ENCODE results near the gene RIN1. TPM values are rescaled to one million over a fixed set of nuclear protein-coding genes. Genes with fewer than 3 reads are reported as not detected.

Gene RIN1
- total and polyA plus RNA-seq, 2 experiments from 2014 or later: 2.5 to 8.2 TPM

DNA sequence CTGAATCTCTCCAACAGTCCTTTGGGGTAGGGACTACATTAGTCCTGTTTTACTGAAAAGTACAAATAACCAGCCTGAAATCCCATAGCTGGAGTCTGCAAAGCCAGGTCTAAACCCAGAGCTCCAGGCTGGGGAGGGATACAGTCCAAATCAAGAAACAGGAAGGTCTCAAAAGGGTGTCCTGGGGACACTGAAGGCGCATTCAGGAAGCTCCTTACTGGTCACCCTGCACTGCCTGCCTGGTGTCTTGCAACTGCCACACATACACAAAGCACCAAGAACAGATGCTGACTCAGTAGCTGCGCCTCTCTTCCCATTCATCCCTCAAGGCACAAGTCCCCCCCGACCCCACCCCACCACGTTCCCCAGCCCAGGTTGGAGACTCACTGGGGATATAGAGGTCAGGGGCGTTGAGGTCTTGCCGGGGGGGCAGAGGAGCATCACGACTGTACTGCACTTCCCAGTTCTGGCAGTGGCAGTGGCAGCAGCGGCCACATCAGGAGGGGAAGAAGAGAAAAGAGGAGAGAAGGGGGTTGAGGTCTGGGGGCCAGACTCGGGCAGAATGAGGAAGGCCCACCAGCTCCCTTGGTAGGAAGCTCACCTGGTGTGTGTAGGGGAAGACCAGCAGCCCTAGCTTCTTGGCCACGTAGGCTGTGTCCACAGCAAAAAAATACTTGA is 48.9 kb downstream of the RIN1 start:
- Histone ChIP-seq H3K4me3 (no peak overlapping the region), H3K4me1 (ENCODE audit: insufficient read depth) (peaks cover 28% of the 10 kb centered on the region), H3K36me3 (ENCODE audit: insufficient read depth) (no peaks in the 10 kb centered on the region; the same call in 1 of the 2 replicates), H3K79me2 (replicated peaks; ENCODE audit: insufficient read depth) (peaks cover 9% of the 10 kb centered on the region), H2AFZ (no peak overlapping the region), H3K27me3 (ENCODE audit: insufficient read depth) (peaks cover 22% of the 10 kb centered on the region), H3K4me2 (peak overlapping the region; percentile 95; the same call in 1 of the 2 replicates), H3K27ac (ENCODE audit: low read depth) (no peak overlapping the region), H4K20me1 (replicated peaks; ENCODE audit: insufficient read depth) (no peaks in the 10 kb centered on the region; the same call in none of the 2 replicates), H3K9me2 (ENCODE audit: insufficient read depth) (no peaks in the 10 kb centered on the region), H3F3A (replicated peaks; ENCODE audit: low read depth) (peaks cover 25% of the 10 kb centered on the region; the same call in 1 of the 2 replicates)
- TF ChIP-seq, protein P1, sequence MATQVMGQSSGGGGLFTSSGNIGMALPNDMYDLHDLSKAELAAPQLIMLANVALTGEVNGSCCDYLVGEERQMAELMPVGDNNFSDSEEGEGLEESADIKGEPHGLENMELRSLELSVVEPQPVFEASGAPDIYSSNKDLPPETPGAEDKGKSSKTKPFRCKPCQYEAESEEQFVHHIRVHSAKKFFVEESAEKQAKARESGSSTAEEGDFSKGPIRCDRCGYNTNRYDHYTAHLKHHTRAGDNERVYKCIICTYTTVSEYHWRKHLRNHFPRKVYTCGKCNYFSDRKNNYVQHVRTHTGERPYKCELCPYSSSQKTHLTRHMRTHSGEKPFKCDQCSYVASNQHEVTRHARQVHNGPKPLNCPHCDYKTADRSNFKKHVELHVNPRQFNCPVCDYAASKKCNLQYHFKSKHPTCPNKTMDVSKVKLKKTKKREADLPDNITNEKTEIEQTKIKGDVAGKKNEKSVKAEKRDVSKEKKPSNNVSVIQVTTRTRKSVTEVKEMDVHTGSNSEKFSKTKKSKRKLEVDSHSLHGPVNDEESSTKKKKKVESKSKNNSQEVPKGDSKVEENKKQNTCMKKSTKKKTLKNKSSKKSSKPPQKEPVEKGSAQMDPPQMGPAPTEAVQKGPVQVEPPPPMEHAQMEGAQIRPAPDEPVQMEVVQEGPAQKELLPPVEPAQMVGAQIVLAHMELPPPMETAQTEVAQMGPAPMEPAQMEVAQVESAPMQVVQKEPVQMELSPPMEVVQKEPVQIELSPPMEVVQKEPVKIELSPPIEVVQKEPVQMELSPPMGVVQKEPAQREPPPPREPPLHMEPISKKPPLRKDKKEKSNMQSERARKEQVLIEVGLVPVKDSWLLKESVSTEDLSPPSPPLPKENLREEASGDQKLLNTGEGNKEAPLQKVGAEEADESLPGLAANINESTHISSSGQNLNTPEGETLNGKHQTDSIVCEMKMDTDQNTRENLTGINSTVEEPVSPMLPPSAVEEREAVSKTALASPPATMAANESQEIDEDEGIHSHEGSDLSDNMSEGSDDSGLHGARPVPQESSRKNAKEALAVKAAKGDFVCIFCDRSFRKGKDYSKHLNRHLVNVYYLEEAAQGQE (IDR thresholded peaks at IDR 0.05; ENCODE audit: unreplicated experiment): no peak
- TF ChIP-seq POLR2AphosphoS5 (IDR thresholded peaks at IDR 0.05; ENCODE audit: low read depth) (no peak), ZNF331 (CRISPR knock-in tag; IDR thresholded peaks at IDR 0.05; ENCODE audit: low read depth) (no peak)
- TF ChIP-seq, protein P2, sequence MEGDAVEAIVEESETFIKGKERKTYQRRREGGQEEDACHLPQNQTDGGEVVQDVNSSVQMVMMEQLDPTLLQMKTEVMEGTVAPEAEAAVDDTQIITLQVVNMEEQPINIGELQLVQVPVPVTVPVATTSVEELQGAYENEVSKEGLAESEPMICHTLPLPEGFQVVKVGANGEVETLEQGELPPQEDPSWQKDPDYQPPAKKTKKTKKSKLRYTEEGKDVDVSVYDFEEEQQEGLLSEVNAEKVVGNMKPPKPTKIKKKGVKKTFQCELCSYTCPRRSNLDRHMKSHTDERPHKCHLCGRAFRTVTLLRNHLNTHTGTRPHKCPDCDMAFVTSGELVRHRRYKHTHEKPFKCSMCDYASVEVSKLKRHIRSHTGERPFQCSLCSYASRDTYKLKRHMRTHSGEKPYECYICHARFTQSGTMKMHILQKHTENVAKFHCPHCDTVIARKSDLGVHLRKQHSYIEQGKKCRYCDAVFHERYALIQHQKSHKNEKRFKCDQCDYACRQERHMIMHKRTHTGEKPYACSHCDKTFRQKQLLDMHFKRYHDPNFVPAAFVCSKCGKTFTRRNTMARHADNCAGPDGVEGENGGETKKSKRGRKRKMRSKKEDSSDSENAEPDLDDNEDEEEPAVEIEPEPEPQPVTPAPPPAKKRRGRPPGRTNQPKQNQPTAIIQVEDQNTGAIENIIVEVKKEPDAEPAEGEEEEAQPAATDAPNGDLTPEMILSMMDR (conservative IDR thresholded peaks at IDR 0.05; ENCODE audit: low read depth in 2 of 2): no peak
- ATAC-seq: no peak
- Mint-ChIP-seq H3K4me1 (peaks cover 23% of the 10 kb centered on the region), H3K27ac (no peak overlapping the region), H3K9me3 (peaks cover 2% of the 10 kb centered on the region; the same call in 1 of the 3 replicates), H3K27me3 (ENCODE audit: insufficient read depth, low read depth, poor library complexity) (peaks cover 35% of the 10 kb centered on the region), H3K4me3 (peak overlapping the region; percentile 94), H3K36me3 (ENCODE audit: low read depth) (no peaks in the 10 kb centered on the region)
- DNase-seq (ENCODE audit: low spot score): no peak

DNA sequence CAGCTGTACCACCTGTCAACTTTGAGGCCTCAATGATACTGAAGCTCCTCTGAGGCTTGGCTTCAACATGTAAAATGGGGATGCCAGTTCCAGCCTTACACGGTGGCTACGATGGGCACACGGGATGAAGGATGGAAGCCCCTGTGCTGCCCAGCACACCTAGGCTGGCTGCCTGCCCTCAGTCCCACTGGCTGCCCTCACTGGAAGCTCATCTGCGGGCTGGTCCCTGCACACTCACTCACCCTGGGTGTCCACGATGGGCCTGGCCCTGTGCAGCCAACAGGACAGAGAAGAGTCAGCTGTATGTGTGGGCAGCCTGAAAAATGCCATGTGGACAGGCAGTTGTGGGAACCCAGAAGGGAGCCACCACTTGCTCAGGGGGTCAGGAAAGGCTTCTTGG is 49.5 kb downstream of the RIN1 start:
- Histone ChIP-seq H3K27me3 (ENCODE audit: insufficient read depth) (peaks cover 16% of the 10 kb centered on the region), H3F3A (replicated peaks; ENCODE audit: low read depth) (peaks cover 25% of the 10 kb centered on the region; the same call in 1 of the 2 replicates), H3K4me3 (no peak overlapping the region), H4K20me1 (replicated peaks; ENCODE audit: insufficient read depth) (no peaks in the 10 kb centered on the region; the same call in none of the 2 replicates), H3K79me2 (replicated peaks; ENCODE audit: insufficient read depth) (peaks cover 9% of the 10 kb centered on the region), H3K4me2 (no peak overlapping the region), H2AFZ (no peak overlapping the region), H3K4me1 (ENCODE audit: insufficient read depth) (peaks cover 28% of the 10 kb centered on the region), H3K36me3 (ENCODE audit: insufficient read depth) (no peaks in the 10 kb centered on the region; the same call in 1 of the 2 replicates), H3K9me2 (ENCODE audit: insufficient read depth) (no peaks in the 10 kb centered on the region), H3K27ac (ENCODE audit: low read depth) (no peak overlapping the region)
- Mint-ChIP-seq H3K4me3 (peak overlapping the region; percentile 21; the same call in 1 of the 3 replicates), H3K4me1 (peaks cover 27% of the 10 kb centered on the region), H3K9me3 (peaks cover 2% of the 10 kb centered on the region; the same call in 1 of the 3 replicates), H3K36me3 (ENCODE audit: low read depth) (no peaks in the 10 kb centered on the region), H3K27me3 (ENCODE audit: insufficient read depth, low read depth, poor library complexity) (peaks cover 35% of the 10 kb centered on the region), H3K27ac (no peak overlapping the region)
- no peak for DNase-seq (ENCODE audit: low spot score)
- TF ChIP-seq, protein P1 (IDR thresholded peaks at IDR 0.05; ENCODE audit: unreplicated experiment): no peak
- TF ChIP-seq STAT1 (IDR thresholded peaks at IDR 0.05; ENCODE audit: unreplicated experiment): no peak
- TF ChIP-seq, protein P3, sequence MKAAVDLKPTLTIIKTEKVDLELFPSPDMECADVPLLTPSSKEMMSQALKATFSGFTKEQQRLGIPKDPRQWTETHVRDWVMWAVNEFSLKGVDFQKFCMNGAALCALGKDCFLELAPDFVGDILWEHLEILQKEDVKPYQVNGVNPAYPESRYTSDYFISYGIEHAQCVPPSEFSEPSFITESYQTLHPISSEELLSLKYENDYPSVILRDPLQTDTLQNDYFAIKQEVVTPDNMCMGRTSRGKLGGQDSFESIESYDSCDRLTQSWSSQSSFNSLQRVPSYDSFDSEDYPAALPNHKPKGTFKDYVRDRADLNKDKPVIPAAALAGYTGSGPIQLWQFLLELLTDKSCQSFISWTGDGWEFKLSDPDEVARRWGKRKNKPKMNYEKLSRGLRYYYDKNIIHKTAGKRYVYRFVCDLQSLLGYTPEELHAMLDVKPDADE (IDR thresholded peaks at IDR 0.05): no peak
- no peak for ATAC-seq
